H4 (cell line): Measurements from ENCODE around the gene FHL1. TPM values are rescaled to one million over a fixed set of nuclear protein-coding genes. Genes with fewer than 3 reads are reported as not detected.
"Not testable (repeated sequence)": the region's sequence is repeated elsewhere in the genome, so short reads cannot be mapped to it uniquely, and the experiment has no call there.

Experiments
- DNase-seq: peaks from one replicate; pipeline ENCODE4 v3.0.0-alpha.2; 2015; ENCODE audit warnings: low spot score
- total RNA-seq: library from RNA; depleted of rRNA; stranded (reverse); fragments of >200 nt; shearing (Covaris generic); gene quantifications from 2 replicates; pipeline ENCODE4 v1.2.3, GENCODE V29; 2014

Gene FHL1
- total RNA-seq, 1 experiment from 2014 or later, result 149 TPM

- peak; percentile 26 for DNase-seq
Observed at GRCh38 chrX:136209016-136209738, 61.8 kb downstream of the FHL1 start.

- no peak for DNase-seq
Observed at GRCh38 chrX:136209751-136210150, 62.4 kb downstream of the FHL1 start.

GRCh38 chrX:136210243-136210642 lies 62.9 kb downstream of the FHL1 start:
- no peak for DNase-seq

- DNase-seq, result no peak
Observed at GRCh38 chrX:136210806-136211205, 63.5 kb downstream of the FHL1 start.

GRCh38 chrX:136211766-136212556 lies 64.6 kb downstream of the FHL1 start:
- no peak for DNase-seq

- no peak for DNase-seq
Observed at GRCh38 chrX:136212557-136213111, 65.3 kb downstream of the FHL1 start.

- DNase-seq, result peak; percentile 68
Observed at GRCh38 chrX:136214551-136214950, 67.2 kb downstream of the FHL1 start.

- DNase-seq, result no peak
Observed at GRCh38 chrX:136215559-136215958, 68.2 kb downstream of the FHL1 start.

- DNase-seq, result no peak
Observed at GRCh38 chrX:136219893-136220292, 72.6 kb downstream of the FHL1 start.

GRCh38 chrX:136220540-136220939 lies 73.2 kb downstream of the FHL1 start:
- no peak for DNase-seq

GRCh38 chrX:136220951-136221350 lies 73.6 kb downstream of the FHL1 start:
- DNase-seq, result no peak

- no peak for DNase-seq
Observed at GRCh38 chrX:136221851-136222513, 74.6 kb downstream of the FHL1 start.

GRCh38 chrX:136227074-136227473 lies 79.7 kb downstream of the FHL1 start:
- no peak for DNase-seq

GRCh38 chrX:136227948-136228838 lies 80.9 kb downstream of the FHL1 start:
- DNase-seq, result no peak

- no peak for DNase-seq
Observed at GRCh38 chrX:136228839-136229207, 81.5 kb downstream of the FHL1 start.

GRCh38 chrX:136237074-136237473 lies 89.7 kb downstream of the FHL1 start:
- DNase-seq, result no peak

- DNase-seq, result not testable (repeated sequence)
Observed at GRCh38 chrX:136237849-136238248, 90.5 kb downstream of the FHL1 start.

GRCh38 chrX:136246201-136246600 lies 98.9 kb downstream of the FHL1 start:
- no peak for DNase-seq

GRCh38 chrX:136250191-136251040 lies 103.1 kb downstream of the FHL1 start:
- DNase-seq, result peak; percentile 9
